Thyroid gland (tissue), 4 donors: ENCODE measurements around the gene AKT1S1.

ENCODE experiments used
- CTCF ChIP-seq, 6 experiments: fragments of 200-600 bp in 3 of 6; fragments of 450-650 bp in 3 of 6; sonication (generic) in 3 of 6; IDR thresholded peaks; one replicate each; pipeline ENCODE4 v1.5.1; 2016 to 2019; ENCODE audit warnings: antibody characterized with exemption in 6 of 6, mild to moderate bottlenecking in 2 of 6, inconsistent platforms in 1 of 6, moderate library complexity in 1 of 6
- POLR2A ChIP-seq, 2 donors: fragments of 450-650 bp; IDR thresholded peaks; one replicate each; pipeline ENCODE4 v1.6.1; 2017; ENCODE audit warnings: antibody characterized with exemption in 2 of 2, mild to moderate bottlenecking in 2 of 2, moderate library complexity in 1 of 2

DNA sequence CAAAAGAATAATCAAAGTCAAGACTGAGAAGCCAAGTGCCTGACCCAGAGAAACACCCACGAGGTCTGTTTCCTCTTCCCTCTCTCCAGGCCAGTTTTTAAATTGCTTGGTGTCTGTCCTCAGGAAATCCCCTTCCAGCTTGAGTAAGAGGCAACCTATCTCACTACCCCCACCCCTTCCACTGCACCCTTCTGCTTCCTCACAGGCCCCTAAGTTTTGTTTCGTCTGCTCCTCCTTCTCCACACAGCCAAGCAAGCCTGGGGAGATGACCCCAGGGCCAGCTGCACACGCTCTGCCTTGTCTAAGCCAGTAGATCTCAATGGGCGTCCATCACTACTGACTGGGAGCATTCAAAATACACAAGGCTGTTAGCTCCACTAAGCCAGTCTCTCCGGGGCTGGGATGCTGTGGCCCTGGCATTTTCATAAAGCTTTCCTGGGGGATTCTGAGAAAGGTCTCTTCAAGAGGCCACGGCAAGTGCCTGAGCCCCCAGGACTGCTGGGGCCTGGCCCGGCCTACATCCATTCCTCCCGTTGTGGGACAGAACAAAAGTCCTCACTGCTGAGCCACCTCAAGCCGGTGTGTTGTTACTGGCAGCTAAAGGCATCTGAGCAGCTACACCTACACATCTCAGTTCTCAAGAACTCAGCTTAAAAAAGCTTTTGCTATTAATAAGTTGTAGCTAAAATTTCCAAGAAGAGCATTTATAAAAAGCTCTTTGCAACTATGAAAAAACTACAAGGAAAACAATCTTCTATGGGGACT lies 34.4 kb upstream of the AKT1S1 start:
- TF ChIP-seq POLR2A (IDR thresholded peaks at IDR 0.05): no peak
- no peak for TF ChIP-seq CTCF (IDR thresholded peaks at IDR 0.05)
